GM06990 (cell line): ENCODE measurements around the gene COL6A1.
"Not testable (repeated sequence)": the region's sequence is repeated elsewhere in the genome, so short reads cannot be mapped to it uniquely, and the experiment has no call there.

Experiments
- DNase-seq: peaks from one replicate; pipeline ENCODE4 v3.0.0-alpha.2; 2011; ENCODE audit not compliant: insufficient read length; ENCODE audit errors: extremely low read depth
- H3K27me3 ChIP-seq: replicated peaks from 2 replicates; pipeline ENCODE4 v1.6.0; 2011; ENCODE audit warnings: low read length; ENCODE audit not compliant: control insufficient read depth, insufficient read depth
- H3K36me3 ChIP-seq: 2 replicates; pipeline ENCODE4 v1.5.1; 2011; ENCODE audit warnings: low read length; ENCODE audit not compliant: control insufficient read depth, insufficient read depth
- H3K4me3 ChIP-seq: replicated peaks from 2 replicates; pipeline ENCODE4 v1.5.1; 2011; ENCODE audit warnings: low read depth, mild to moderate bottlenecking, control low read depth, low read length
- TF ChIP-seq, protein P1 (sequence below): IDR thresholded peaks from 2 replicates; pipeline ENCODE4 v1.5.1; 2011; ENCODE audit warnings: low read length, control low read depth, mild to moderate bottlenecking, inconsistent platforms; ENCODE audit not compliant: insufficient read depth, poor library complexity, severe bottlenecking

COL6A1 gene

DNA sequence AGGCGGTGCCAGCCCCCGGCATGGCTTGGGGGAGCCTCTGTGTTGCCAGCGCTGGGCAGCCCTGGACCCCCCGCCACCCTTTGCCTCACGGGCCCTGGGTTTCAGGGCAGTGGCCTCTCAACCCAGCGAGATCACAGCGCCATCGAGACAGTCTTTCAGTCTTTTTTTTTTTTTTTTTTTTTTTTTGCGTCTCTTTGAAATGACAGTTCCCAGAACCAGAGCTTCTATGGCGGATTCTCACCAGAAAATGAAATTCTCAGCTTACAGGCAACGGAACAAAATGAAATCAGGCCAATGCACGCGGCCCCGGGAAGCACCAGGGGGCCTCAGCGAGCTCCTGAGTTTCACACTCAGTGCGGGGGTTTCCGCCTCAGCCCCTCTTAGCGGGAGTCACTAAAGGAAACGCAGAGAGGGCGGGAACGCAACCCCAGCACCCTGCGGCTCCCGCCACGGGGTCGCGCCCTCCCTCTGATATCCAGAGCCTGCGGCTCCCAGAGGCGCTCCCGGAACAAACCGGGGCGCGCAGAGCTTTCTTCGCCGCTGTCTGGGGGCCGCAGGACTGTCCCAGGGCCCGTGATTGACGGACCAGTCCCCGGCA is 8.0 kb upstream of the COL6A1 start:
- Histone ChIP-seq H3K27me3 (no peaks in the 10 kb centered on the region; the same call in 1 of the 2 replicates), H3K4me3 (peak overlapping the region; percentile 48), H3K36me3 (no peaks in the 10 kb centered on the region)
- TF ChIP-seq, protein P1, sequence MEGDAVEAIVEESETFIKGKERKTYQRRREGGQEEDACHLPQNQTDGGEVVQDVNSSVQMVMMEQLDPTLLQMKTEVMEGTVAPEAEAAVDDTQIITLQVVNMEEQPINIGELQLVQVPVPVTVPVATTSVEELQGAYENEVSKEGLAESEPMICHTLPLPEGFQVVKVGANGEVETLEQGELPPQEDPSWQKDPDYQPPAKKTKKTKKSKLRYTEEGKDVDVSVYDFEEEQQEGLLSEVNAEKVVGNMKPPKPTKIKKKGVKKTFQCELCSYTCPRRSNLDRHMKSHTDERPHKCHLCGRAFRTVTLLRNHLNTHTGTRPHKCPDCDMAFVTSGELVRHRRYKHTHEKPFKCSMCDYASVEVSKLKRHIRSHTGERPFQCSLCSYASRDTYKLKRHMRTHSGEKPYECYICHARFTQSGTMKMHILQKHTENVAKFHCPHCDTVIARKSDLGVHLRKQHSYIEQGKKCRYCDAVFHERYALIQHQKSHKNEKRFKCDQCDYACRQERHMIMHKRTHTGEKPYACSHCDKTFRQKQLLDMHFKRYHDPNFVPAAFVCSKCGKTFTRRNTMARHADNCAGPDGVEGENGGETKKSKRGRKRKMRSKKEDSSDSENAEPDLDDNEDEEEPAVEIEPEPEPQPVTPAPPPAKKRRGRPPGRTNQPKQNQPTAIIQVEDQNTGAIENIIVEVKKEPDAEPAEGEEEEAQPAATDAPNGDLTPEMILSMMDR, result peak; percentile 80
- DNase-seq, result peak; percentile 70

DNA sequence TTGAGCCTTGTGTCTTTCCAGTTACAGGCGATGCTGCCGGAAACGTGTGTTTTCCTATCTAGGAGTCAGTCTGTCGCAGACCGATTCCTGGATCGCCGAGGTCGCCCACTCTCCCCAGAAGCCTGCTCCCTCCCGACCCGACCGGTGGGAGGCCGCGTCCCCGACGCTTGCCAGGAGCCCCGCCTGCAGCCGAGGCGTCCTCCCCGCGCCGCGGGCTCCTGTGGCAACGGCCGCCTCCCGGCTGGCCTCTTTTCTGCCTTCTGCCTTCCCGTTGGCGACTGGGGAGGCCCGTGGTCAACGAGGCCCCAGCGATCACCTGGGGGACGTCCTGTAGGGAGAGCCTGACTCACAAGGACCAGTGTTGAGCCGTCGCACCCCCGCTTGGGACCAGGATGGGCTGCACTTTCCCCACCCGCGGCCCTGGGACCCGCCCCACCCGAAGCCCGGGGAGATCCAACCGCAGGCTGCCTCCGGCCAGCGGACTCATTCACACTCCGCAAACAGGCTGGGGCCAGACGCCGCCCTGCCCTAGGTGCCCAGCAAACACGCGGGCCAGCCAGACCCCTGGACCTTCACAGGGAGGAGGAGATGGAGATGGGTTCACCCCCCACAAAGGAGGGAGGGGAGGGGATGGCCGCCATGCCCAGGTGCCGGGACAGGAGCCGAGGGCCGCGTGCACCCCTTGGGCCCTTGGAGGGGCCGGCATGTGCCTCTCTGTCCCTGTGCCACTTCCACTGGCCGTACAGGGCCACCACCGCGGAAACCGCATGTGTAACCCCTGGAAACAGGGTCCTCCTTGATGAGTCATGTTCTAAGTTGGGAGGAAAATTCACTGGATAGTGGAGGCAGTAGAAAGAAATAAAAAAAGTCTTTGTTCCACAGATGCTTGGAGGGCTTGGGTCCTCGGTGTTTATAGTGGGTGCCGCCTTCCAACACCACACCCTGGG is 7.2 kb upstream of the COL6A1 start:
- DNase-seq, result no peak
- Histone ChIP-seq H3K4me3 (peak overlapping the region; percentile 48), H3K36me3 (no peaks in the 10 kb centered on the region), H3K27me3 (no peaks in the 10 kb centered on the region; the same call in 1 of the 2 replicates)
- TF ChIP-seq, protein P1, result no peak

DNA sequence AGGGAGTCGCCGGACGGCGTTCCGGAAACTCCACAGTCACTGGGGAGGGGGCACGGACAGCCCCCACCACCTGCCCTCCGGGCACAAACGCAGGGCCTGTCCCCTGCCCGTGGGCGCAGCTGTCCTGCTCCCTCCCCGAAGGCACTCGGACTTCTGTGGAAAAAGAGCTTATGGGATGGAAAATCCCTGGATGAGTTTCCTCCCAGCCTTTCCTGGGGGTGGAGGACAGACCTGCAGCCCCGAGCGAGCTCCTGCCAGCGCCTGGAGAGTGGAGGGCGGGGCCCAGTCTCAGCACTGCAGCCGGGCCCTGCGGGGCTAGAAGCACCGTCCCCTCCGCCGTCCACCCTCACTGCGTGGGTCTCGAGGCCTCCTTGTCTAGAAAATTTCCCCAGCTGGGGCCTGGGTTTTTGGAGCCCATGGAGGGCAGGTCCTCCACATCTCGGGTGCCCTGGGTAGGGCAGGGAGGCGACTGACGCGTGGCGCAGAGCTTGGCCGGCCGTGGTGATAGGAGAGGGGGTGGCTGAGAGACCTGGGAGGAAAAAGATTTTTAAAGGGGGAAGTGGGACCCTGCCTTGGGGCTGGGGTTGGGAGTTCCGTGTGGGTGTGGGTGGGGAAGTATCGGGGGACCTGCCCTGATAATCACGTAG is 6.4 kb upstream of the COL6A1 start:
- Histone ChIP-seq H3K36me3 (no peaks in the 10 kb centered on the region), H3K27me3 (no peaks in the 10 kb centered on the region; the same call in 1 of the 2 replicates), H3K4me3 (no peak overlapping the region)
- TF ChIP-seq, protein P1, result no peak
- DNase-seq, result no peak

DNA sequence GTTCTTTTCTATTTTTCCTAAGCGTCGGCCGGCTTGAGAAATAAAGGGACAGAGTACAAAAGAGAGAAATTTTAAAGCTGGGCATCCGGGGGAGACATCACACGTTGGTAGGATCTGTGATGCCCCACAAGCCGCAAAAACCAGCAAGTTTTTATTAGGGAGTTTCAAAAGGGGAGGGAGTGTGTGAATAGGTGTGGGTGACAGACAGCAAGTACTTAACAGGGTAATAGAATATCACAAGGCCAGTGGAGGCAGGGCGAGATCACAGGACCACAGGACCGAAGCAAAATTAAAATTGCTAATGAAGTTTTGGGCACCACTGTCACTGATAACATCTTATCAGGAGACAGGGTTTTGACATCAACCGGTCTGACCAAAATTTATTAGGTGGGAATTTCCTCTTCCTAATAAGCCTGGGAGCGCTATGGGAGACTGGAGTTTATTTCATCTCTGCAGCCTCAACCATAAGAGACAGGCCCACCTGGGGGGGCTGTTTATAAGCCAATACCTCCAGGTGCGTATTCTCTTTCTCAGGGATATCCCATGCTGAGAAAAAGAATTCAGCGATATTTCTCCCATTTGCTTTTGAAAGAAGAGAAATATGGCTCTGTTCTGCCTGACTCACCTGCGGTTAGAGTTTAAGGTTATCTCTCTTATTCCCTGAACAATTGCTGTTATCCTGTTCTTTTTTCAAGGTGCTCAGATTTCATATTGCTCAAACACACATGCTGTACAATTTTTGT is 5.7 kb upstream of the COL6A1 start:
- H3K4me3 ChIP-seq, DNase-seq, H3K36me3 ChIP-seq, H3K27me3 ChIP-seq: not testable (repeated sequence)

DNA sequence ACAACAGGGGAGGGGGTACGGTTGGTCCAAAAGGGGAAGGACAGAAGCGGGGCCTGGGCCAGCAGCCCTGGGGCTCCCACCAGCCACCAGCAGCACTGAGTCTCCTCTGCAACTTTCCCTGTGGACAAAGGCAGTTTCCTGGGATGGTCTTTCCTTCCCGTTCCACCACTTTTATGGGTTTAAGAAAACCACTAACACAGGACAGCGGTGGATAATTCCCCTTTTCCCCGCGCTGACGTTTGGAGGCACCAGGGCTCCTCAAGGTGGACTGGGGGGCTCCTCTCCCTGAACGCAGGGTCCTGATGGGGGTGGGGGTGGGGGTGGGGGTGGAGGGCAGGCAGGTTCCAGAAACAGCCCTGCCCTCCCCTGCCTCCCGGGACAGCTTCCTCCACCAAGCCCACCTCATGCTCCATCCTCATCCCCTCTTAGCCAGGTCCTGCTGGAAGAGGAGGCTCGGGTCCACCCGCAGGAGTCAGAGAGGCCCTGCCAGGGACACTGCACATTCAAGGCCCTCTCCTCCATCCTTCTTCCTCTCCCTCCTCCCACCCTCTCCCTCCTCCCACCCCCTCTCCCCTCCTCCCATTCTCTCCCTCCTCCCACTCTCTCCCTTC is 4.8 kb upstream of the COL6A1 start:
- TF ChIP-seq, protein P1, result no peak
- Histone ChIP-seq H3K4me3 (no peak overlapping the region), H3K36me3 (no peaks in the 10 kb centered on the region), H3K27me3 (no peaks in the 10 kb centered on the region; the same call in 1 of the 2 replicates)
- no peak for DNase-seq
